ENCODE results near the gene PRKCE. TPM values are rescaled to one million over a fixed set of nuclear protein-coding genes. Genes with fewer than 3 reads are reported as not detected.

PRKCE gene
- total and polyA plus RNA-seq, 3 experiments from 2014 or later: 3.1 to 9.6 (median 7.9) TPM

- Histone ChIP-seq H3K36me3 (ENCODE audit: insufficient read depth, low read length) (no peaks in the 10 kb centered on the region), H3K9me3 (ENCODE audit: low read length) (no peaks in the 10 kb centered on the region), H3K27ac (ENCODE audit: low read depth, low read length) (peak overlapping the region; percentile 6), H3K27me3 (ENCODE audit: insufficient read depth, low read length, poor library complexity, severe bottlenecking) (no peaks in the 10 kb centered on the region), H3K4me3 (ENCODE audit: low read length) (peak overlapping the region; percentile 46), H3K4me1 (ENCODE audit: insufficient read depth, low read length) (peaks cover 27% of the 10 kb centered on the region)
- Mint-ChIP-seq H3K36me3 (peaks cover 0 to 4% (median 2%) of the 10 kb centered on the region in 3 donors), H3K27me3 (no peaks in the 10 kb centered on the region), H3K4me1 (peaks cover 24 to 30% (median 26%) of the 10 kb centered on the region in 3 donors), H3K27ac (peak overlapping the region in 6 of 8 donors; percentile 30 to 94 (median 79)), H3K9me3 (no peaks in the 10 kb centered on the region), H3K4me3 (peak overlapping the region; percentile 44 to 92 (median 84))
- peak in 2 of 5 donors; percentile 6 to 46 for DNase-seq
- POLR2A ChIA-PET: no interaction called here
- CTCF ChIA-PET: no interaction called here
These were observed 209.0 kb downstream of the PRKCE start for GRCh38 chr2:45860136-45861121.

DNA sequence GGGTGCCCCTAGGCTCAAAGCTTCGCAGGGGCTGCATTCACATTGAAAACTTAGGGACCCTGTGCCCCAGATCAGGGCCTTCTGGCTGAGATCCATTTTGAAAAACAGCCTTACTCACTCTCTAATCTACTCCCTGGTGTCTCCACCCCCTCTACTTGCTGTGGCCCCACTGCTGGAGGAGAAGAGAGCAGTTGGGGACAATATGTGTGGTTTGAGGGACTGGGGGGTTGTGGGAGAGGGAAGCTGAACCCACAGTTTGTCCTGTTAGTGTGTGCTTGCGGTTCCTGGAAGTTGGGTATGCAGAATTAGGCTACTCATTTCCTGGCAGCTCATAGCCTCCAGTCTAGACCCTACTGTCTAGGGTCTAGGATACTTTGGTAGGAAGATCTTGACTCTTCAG is 211.4 kb downstream of the PRKCE start:
- peaks cover 27% of the 10 kb centered on the region for H3K4me1 ChIP-seq (ENCODE audit: insufficient read depth, low read length)
- no peaks in the 10 kb centered on the region for H3K9me3 Mint-ChIP-seq
- CTCF ChIA-PET: interaction anchor here (1.1 kb wide), 1 partner anchor 13 kb away, joined by 3 read pairs; no protein-coding TSS in a partner anchor
- no peak overlapping the region for H3K4me3 ChIP-seq (ENCODE audit: low read length)
- no peak overlapping the region for H3K27ac Mint-ChIP-seq
- H3K27ac ChIP-seq (ENCODE audit: low read depth, low read length): no peak overlapping the region
- no peak for DNase-seq
- peaks cover 26 to 37% (median 27%) of the 10 kb centered on the region in 3 donors for H3K4me1 Mint-ChIP-seq
- H3K27me3 Mint-ChIP-seq: no peaks in the 10 kb centered on the region
- H3K27me3 ChIP-seq (ENCODE audit: insufficient read depth, low read length, poor library complexity, severe bottlenecking): no peaks in the 10 kb centered on the region
- POLR2A ChIA-PET: no interaction called here
- H3K36me3 ChIP-seq (ENCODE audit: insufficient read depth, low read length): no peaks in the 10 kb centered on the region
- no peak overlapping the region for H3K4me3 Mint-ChIP-seq
- no peaks in the 10 kb centered on the region for H3K9me3 ChIP-seq (ENCODE audit: low read length)
- H3K36me3 Mint-ChIP-seq: peaks cover 0 to 4% (median 2%) of the 10 kb centered on the region in 3 donors

DNA sequence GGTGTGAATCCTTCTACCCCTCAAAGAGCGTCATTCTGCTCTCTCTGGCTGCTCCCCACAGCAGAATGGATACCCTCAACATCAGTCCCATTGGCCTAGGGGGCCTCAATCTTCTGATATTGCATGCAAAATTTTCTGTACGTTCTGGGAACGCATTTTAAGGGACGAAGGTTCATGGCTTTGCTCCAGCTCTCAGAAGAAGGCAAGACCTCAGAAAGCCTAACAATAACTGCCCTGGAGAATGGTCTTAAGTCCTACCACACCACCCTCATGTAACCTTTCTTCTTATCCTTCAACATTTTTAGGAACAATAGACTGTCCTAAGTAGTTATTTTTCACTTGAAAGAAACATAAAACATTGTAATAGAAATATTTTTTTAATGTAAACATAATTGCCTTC is 212.6 kb downstream of the PRKCE start:
- Histone ChIP-seq H3K9me3 (ENCODE audit: low read length) (no peaks in the 10 kb centered on the region), H3K27ac (ENCODE audit: low read depth, low read length) (no peak overlapping the region), H3K36me3 (ENCODE audit: insufficient read depth, low read length) (no peaks in the 10 kb centered on the region), H3K4me3 (ENCODE audit: low read length) (no peak overlapping the region), H3K4me1 (ENCODE audit: insufficient read depth, low read length) (peaks cover 27% of the 10 kb centered on the region), H3K27me3 (ENCODE audit: insufficient read depth, low read length, poor library complexity, severe bottlenecking) (no peaks in the 10 kb centered on the region)
- Mint-ChIP-seq H3K4me3 (no peak overlapping the region), H3K36me3 (peaks cover 0 to 4% (median 2%) of the 10 kb centered on the region in 3 donors), H3K27ac (no peak overlapping the region), H3K27me3 (no peaks in the 10 kb centered on the region), H3K4me1 (peaks cover 27 to 41% (median 30%) of the 10 kb centered on the region in 3 donors), H3K9me3 (no peaks in the 10 kb centered on the region)
- DNase-seq: no peak
- POLR2A ChIA-PET: no interaction called here
- CTCF ChIA-PET: interaction anchor here (1.1 kb wide), 1 partner anchor 12 kb away, joined by 3 read pairs; no protein-coding TSS in a partner anchor

DNA sequence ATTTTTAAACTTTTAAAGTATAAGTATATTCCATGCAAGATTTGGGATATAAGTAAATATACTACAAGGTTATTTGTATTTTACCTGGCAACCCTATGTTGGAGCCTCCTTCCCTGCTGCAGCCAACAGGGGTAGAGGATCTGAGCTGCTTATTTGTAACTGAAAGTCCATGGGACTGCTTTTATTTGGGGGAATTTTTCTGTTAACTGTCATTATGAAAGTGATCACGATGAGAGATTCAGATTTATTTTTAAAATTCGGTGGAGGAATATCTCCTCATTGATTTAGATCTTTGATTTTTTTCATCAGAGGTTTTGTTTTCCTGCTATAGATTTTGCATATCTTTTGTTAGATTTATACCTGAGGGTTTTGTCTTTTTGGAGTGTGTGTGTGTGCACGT is 215.9 kb downstream of the PRKCE start:
- Mint-ChIP-seq H3K9me3 (peaks cover 0 to under 1% (median 0%) of the 10 kb centered on the region in 5 donors), H3K36me3 (peaks cover 0 to 11% (median 1%) of the 10 kb centered on the region in 3 donors), H3K27me3 (peaks cover 0 to 2% of the 10 kb centered on the region in 2 donors), H3K27ac (no peak overlapping the region), H3K4me3 (no peak overlapping the region), H3K4me1 (peaks cover 3 to 18% (median 10%) of the 10 kb centered on the region in 3 donors)
- POLR2A ChIA-PET: no interaction called here
- no peaks in the 10 kb centered on the region for H3K36me3 ChIP-seq (ENCODE audit: insufficient read depth, low read length)
- no peaks in the 10 kb centered on the region for H3K9me3 ChIP-seq (ENCODE audit: low read length)
- no peak overlapping the region for H3K4me3 ChIP-seq (ENCODE audit: low read length)
- DNase-seq: no peak
- CTCF ChIA-PET: no interaction called here
- no peaks in the 10 kb centered on the region for H3K27me3 ChIP-seq (ENCODE audit: insufficient read depth, low read length, poor library complexity, severe bottlenecking)
- H3K27ac ChIP-seq (ENCODE audit: low read depth, low read length): no peak overlapping the region
- H3K4me1 ChIP-seq (ENCODE audit: insufficient read depth, low read length): peaks cover 7% of the 10 kb centered on the region

DNA sequence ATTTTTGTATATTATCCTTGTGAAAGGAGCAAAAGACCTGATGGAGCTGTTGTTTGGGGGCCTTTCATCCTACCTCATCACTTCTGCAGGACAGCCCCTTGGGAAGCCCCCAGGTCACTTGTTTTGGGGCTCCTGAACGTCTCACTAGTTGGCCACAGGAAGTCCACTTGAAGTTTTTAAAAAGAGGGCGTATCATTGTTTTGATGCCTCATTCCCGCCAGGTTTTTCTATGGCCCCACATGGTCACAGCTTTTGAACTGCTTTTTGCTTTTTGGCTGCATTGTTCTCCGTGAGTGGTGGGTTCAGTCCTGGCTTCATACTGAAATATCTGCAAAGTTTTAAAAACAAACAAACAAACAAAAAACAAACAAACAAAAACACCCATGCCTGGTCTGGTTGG is 216.3 kb downstream of the PRKCE start:
- no peak overlapping the region for H3K27ac Mint-ChIP-seq
- H3K4me3 Mint-ChIP-seq: no peak overlapping the region
- H3K36me3 Mint-ChIP-seq: peaks cover 0 to 15% (median 1%) of the 10 kb centered on the region in 3 donors
- Histone ChIP-seq H3K4me3 (ENCODE audit: low read length) (no peak overlapping the region), H3K27ac (ENCODE audit: low read depth, low read length) (no peak overlapping the region), H3K4me1 (ENCODE audit: insufficient read depth, low read length) (peaks cover 3% of the 10 kb centered on the region), H3K36me3 (ENCODE audit: insufficient read depth, low read length) (no peaks in the 10 kb centered on the region), H3K9me3 (ENCODE audit: low read length) (no peaks in the 10 kb centered on the region), H3K27me3 (ENCODE audit: insufficient read depth, low read length, poor library complexity, severe bottlenecking) (no peaks in the 10 kb centered on the region)
- ChIA-PET POLR2A (no interaction called here), CTCF (no interaction called here)
- peaks cover 3 to 14% (median 7%) of the 10 kb centered on the region in 3 donors for H3K4me1 Mint-ChIP-seq
- no peak for DNase-seq
- peaks cover 0 to 2% (median 0%) of the 10 kb centered on the region in 5 donors for H3K9me3 Mint-ChIP-seq
- peaks cover 0 to 2% of the 10 kb centered on the region in 2 donors for H3K27me3 Mint-ChIP-seq

DNA sequence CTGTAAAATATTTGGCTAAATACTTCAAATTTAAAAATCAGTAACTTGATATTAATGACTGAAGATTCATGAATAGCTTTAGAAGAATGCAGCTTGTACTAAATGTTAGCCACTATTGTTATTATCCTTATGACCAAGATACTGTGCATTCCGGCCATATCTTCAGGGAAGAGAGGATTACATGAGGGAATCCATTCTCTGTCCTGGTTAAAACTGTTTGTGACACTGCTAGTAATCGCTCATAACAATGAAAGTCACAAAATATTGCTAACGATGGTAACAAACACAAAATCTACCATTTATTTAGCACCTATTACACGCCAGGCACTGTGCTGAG is 217.7 kb downstream of the PRKCE start:
- H3K27me3 ChIP-seq (ENCODE audit: insufficient read depth, low read length, poor library complexity, severe bottlenecking): no peaks in the 10 kb centered on the region
- no peak for DNase-seq
- H3K36me3 ChIP-seq (ENCODE audit: insufficient read depth, low read length): no peaks in the 10 kb centered on the region
- H3K27ac Mint-ChIP-seq: no peak overlapping the region
- no peaks in the 10 kb centered on the region for H3K4me1 ChIP-seq (ENCODE audit: insufficient read depth, low read length)
- peaks cover 3 to 11% (median 5%) of the 10 kb centered on the region in 3 donors for H3K4me1 Mint-ChIP-seq
- peaks cover 0 to 2% of the 10 kb centered on the region in 2 donors for H3K27me3 Mint-ChIP-seq
- H3K36me3 Mint-ChIP-seq: peaks cover 0 to 27% (median 5%) of the 10 kb centered on the region in 3 donors
- CTCF ChIA-PET: no interaction called here
- H3K9me3 Mint-ChIP-seq: peaks cover 0 to 2% (median 0%) of the 10 kb centered on the region in 5 donors
- POLR2A ChIA-PET: no interaction called here
- H3K27ac ChIP-seq (ENCODE audit: low read depth, low read length): no peak overlapping the region
- H3K4me3 ChIP-seq (ENCODE audit: low read length): no peak overlapping the region
- no peaks in the 10 kb centered on the region for H3K9me3 ChIP-seq (ENCODE audit: low read length)
- H3K4me3 Mint-ChIP-seq: no peak overlapping the region

DNA sequence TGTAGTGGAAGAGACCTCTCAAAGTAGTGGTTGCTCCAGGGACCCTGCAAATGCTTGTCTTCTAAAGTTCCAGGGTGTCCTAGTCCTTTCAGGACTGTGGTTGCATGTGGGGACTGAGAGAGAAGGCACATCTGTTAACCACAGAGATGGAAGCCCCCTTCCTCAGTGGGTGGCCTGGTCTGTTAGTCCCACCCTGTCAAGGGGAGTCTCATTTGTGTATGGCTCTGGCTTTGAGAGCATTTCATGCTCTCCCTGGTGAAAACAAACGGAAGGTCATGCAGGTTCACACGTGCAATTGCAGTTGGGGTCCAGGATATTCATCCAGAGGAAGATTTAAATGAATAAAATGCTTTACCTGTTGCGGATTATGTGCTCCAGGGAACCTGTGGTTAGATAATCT is 219.6 kb downstream of the PRKCE start:
- ChIA-PET CTCF (interaction anchor here (0.8 kb wide), 1 partner anchor 32 kb away, joined by 3 read pairs; no protein-coding TSS in a partner anchor), POLR2A (no interaction called here)
- H3K4me3 ChIP-seq (ENCODE audit: low read length): no peak overlapping the region
- Mint-ChIP-seq H3K9me3 (peaks cover 2 to 8% (median 8%) of the 10 kb centered on the region in 5 donors), H3K27me3 (peaks cover 0 to 2% of the 10 kb centered on the region in 2 donors), H3K4me1 (peaks cover 3 to 11% (median 5%) of the 10 kb centered on the region in 3 donors), H3K4me3 (no peak overlapping the region), H3K27ac (peak overlapping the region in 1 of 8 donors; percentile 48), H3K36me3 (peaks cover 6 to 44% (median 6%) of the 10 kb centered on the region in 3 donors)
- DNase-seq: no peak
- H3K27ac ChIP-seq (ENCODE audit: low read depth, low read length): no peak overlapping the region
- H3K9me3 ChIP-seq (ENCODE audit: low read length): no peaks in the 10 kb centered on the region
- H3K36me3 ChIP-seq (ENCODE audit: insufficient read depth, low read length): no peaks in the 10 kb centered on the region
- no peaks in the 10 kb centered on the region for H3K27me3 ChIP-seq (ENCODE audit: insufficient read depth, low read length, poor library complexity, severe bottlenecking)
- no peaks in the 10 kb centered on the region for H3K4me1 ChIP-seq (ENCODE audit: insufficient read depth, low read length)

- CTCF ChIA-PET: interaction anchor here (0.8 kb wide), 1 partner anchor 31 kb away, joined by 3 read pairs; no protein-coding TSS in a partner anchor
- peaks cover 3 to 11% (median 5%) of the 10 kb centered on the region in 3 donors for H3K4me1 Mint-ChIP-seq
These were observed 220.1 kb downstream of the PRKCE start for GRCh38 chr2:45871541-45871940.

More at GRCh38 chr2:45871541-45871940, 220.1 kb downstream of the PRKCE start:
- Mint-ChIP-seq H3K27ac (no peak overlapping the region), H3K9me3 (peaks cover 7 to 13% (median 13%) of the 10 kb centered on the region in 5 donors), H3K4me3 (no peak overlapping the region), H3K36me3 (peaks cover 7 to 50% (median 9%) of the 10 kb centered on the region in 3 donors), H3K27me3 (peaks cover 0 to 2% of the 10 kb centered on the region in 2 donors)
- H3K27ac ChIP-seq (ENCODE audit: low read depth, low read length): no peak overlapping the region
- no peaks in the 10 kb centered on the region for H3K36me3 ChIP-seq (ENCODE audit: insufficient read depth, low read length)
- no peak for DNase-seq
- no peaks in the 10 kb centered on the region for H3K4me1 ChIP-seq (ENCODE audit: insufficient read depth, low read length)
- H3K4me3 ChIP-seq (ENCODE audit: low read length): no peak overlapping the region
- no peaks in the 10 kb centered on the region for H3K27me3 ChIP-seq (ENCODE audit: insufficient read depth, low read length, poor library complexity, severe bottlenecking)
- POLR2A ChIA-PET: no interaction called here
- H3K9me3 ChIP-seq (ENCODE audit: low read length): no peaks in the 10 kb centered on the region
